Activated T-cell treated with anti-CD3 and anti-CD28 coated beads, Interleukin-2, amount 50 U/mL, for 24 hours (primary cell): ENCODE measurements around the gene SYCE3.
A peak's percentile ranks its signal among the peaks of the same experiment; 100 is the strongest.
"Not testable (repeated sequence)": the region's sequence is repeated elsewhere in the genome, so short reads cannot be mapped to it uniquely, and the experiment has no call there.

ENCODE experiments used
- DNase-seq: peaks from one replicate; pipeline ENCODE4 v3.0.0-alpha.2; 2020
- H3K27ac Mint-ChIP-seq: 2 replicates; pipeline ENCODE4 v1.8.0; 2020; ENCODE audit warnings: mild to moderate bottlenecking, mixed read lengths
- H3K27me3 Mint-ChIP-seq: 2 replicates; pipeline ENCODE4 v1.8.0; 2020; ENCODE audit warnings: mixed read lengths
- H3K36me3 Mint-ChIP-seq: 2 replicates; pipeline ENCODE4 v1.8.0; 2020; ENCODE audit warnings: low read depth, mixed read lengths
- H3K4me1 Mint-ChIP-seq: 2 replicates; pipeline ENCODE4 v1.8.0; 2020; ENCODE audit warnings: low read depth, mixed read lengths
- H3K4me3 Mint-ChIP-seq: 2 replicates; pipeline ENCODE4 v1.8.0; 2020; ENCODE audit warnings: mild to moderate bottlenecking, moderate library complexity, mixed read lengths
- H3K9me3 Mint-ChIP-seq: 2 replicates; pipeline ENCODE4 v1.8.0; 2020; ENCODE audit warnings: mixed read lengths

The SYCE3 gene

GRCh38 chr22:50541667-50542026, 21.1 kb downstream of the SYCE3 start:
- H3K9me3 Mint-ChIP-seq, H3K27me3 Mint-ChIP-seq, H3K36me3 Mint-ChIP-seq, DNase-seq: not testable (repeated sequence)
- Mint-ChIP-seq H3K4me3 (peak overlapping the region; percentile 1), H3K27ac (peak overlapping the region; percentile 91), H3K4me1 (peaks cover 78% of the 10 kb centered on the region)

GRCh38 chr22:50540381-50540780, 22.3 kb downstream of the SYCE3 start:
- no peaks in the 10 kb centered on the region for H3K27me3 Mint-ChIP-seq

GRCh38 chr22:50537765-50538164, 25.0 kb downstream of the SYCE3 start:
- Mint-ChIP-seq H3K4me3 (peak overlapping the region; percentile 59), H3K36me3 (no peaks in the 10 kb centered on the region), H3K9me3 (no peaks in the 10 kb centered on the region), H3K4me1 (peaks cover 78% of the 10 kb centered on the region), H3K27ac (peak overlapping the region; percentile 99), H3K27me3 (no peaks in the 10 kb centered on the region)
- peak; percentile 9 for DNase-seq

More at GRCh38 chr22:50540381-50540780, 22.3 kb downstream of the SYCE3 start:
- peak overlapping the region; percentile 91 for H3K27ac Mint-ChIP-seq
- no peaks in the 10 kb centered on the region for H3K9me3 Mint-ChIP-seq
- peaks cover 74% of the 10 kb centered on the region for H3K4me1 Mint-ChIP-seq
- no peaks in the 10 kb centered on the region for H3K36me3 Mint-ChIP-seq
- DNase-seq, result no peak
- no peak overlapping the region for H3K4me3 Mint-ChIP-seq

- Mint-ChIP-seq H3K9me3 (no peaks in the 10 kb centered on the region), H3K4me3 (no peak overlapping the region), H3K27me3 (no peaks in the 10 kb centered on the region), H3K4me1 (peaks cover 67% of the 10 kb centered on the region), H3K36me3 (peaks cover under 1% of the 10 kb centered on the region), H3K27ac (no peak overlapping the region)
- DNase-seq, result no peak
These were observed 26.5 kb downstream of the SYCE3 start for GRCh38 chr22:50536226-50536625.

GRCh38 chr22:50535113-50535512, 27.6 kb downstream of the SYCE3 start:
- DNase-seq, result no peak
- H3K27me3 Mint-ChIP-seq, result no peaks in the 10 kb centered on the region
- peaks cover 2% of the 10 kb centered on the region for H3K36me3 Mint-ChIP-seq
- H3K9me3 Mint-ChIP-seq, result no peaks in the 10 kb centered on the region
- H3K4me3 Mint-ChIP-seq, result no peak overlapping the region
- peaks cover 59% of the 10 kb centered on the region for H3K4me1 Mint-ChIP-seq
- H3K27ac Mint-ChIP-seq, result peak overlapping the region; percentile 33

- H3K27ac Mint-ChIP-seq, result peak overlapping the region; percentile 66
- H3K4me1 Mint-ChIP-seq, result peaks cover 50% of the 10 kb centered on the region
- not testable (repeated sequence) for DNase-seq, H3K9me3 Mint-ChIP-seq, H3K27me3 Mint-ChIP-seq, H3K36me3 Mint-ChIP-seq
- H3K4me3 Mint-ChIP-seq, result peak overlapping the region; percentile 15
These were observed 28.6 kb downstream of the SYCE3 start for GRCh38 chr22:50533856-50534711.

GRCh38 chr22:50532824-50533796, 29.6 kb downstream of the SYCE3 start:
- DNase-seq, result no peak
- H3K36me3 Mint-ChIP-seq, result peaks cover 12% of the 10 kb centered on the region
- H3K4me1 Mint-ChIP-seq, result peaks cover 52% of the 10 kb centered on the region
- no peaks in the 10 kb centered on the region for H3K9me3 Mint-ChIP-seq
- peak overlapping the region; percentile 90 for H3K4me3 Mint-ChIP-seq
- H3K27me3 Mint-ChIP-seq, result no peaks in the 10 kb centered on the region
- peak overlapping the region; percentile 87 for H3K27ac Mint-ChIP-seq

- peak overlapping the region; percentile 90 for H3K4me3 Mint-ChIP-seq
- peaks cover 53% of the 10 kb centered on the region for H3K4me1 Mint-ChIP-seq
- DNase-seq, result peak; percentile 37
- no peaks in the 10 kb centered on the region for H3K27me3 Mint-ChIP-seq
- H3K36me3 Mint-ChIP-seq, result peaks cover 22% of the 10 kb centered on the region
- peak overlapping the region; percentile 97 for H3K27ac Mint-ChIP-seq
- H3K9me3 Mint-ChIP-seq, result no peaks in the 10 kb centered on the region
These were observed 30.6 kb downstream of the SYCE3 start for GRCh38 chr22:50531962-50532674.

GRCh38 chr22:50531546-50531961, 31.2 kb downstream of the SYCE3 start:
- no peaks in the 10 kb centered on the region for H3K27me3 Mint-ChIP-seq
- H3K4me1 Mint-ChIP-seq, result peaks cover 54% of the 10 kb centered on the region
- no peaks in the 10 kb centered on the region for H3K9me3 Mint-ChIP-seq
- peak overlapping the region; percentile 97 for H3K27ac Mint-ChIP-seq
- DNase-seq, result peak; percentile 84
- H3K4me3 Mint-ChIP-seq, result peak overlapping the region; percentile 90
- peaks cover 24% of the 10 kb centered on the region for H3K36me3 Mint-ChIP-seq

- Mint-ChIP-seq H3K36me3 (peaks cover 24% of the 10 kb centered on the region), H3K4me1 (peaks cover 49% of the 10 kb centered on the region), H3K9me3 (no peaks in the 10 kb centered on the region), H3K27ac (peak overlapping the region; percentile 97), H3K27me3 (no peaks in the 10 kb centered on the region), H3K4me3 (peak overlapping the region; percentile 90)
- peak; percentile 89 for DNase-seq
These were observed 31.7 kb downstream of the SYCE3 start for GRCh38 chr22:50530877-50531545.

- Mint-ChIP-seq H3K4me1 (peaks cover 49% of the 10 kb centered on the region), H3K36me3 (peaks cover 24% of the 10 kb centered on the region), H3K27ac (peak overlapping the region; percentile 97), H3K9me3 (no peaks in the 10 kb centered on the region), H3K27me3 (no peaks in the 10 kb centered on the region), H3K4me3 (peak overlapping the region; percentile 90)
- DNase-seq, result no peak
These were observed 32.2 kb downstream of the SYCE3 start for GRCh38 chr22:50530580-50530876.

- DNase-seq, result peak; percentile 86
- peaks cover 24% of the 10 kb centered on the region for H3K36me3 Mint-ChIP-seq
- peak within 1 kb of the TSS; percentile 97 for H3K27ac Mint-ChIP-seq
- peak within 1 kb of the TSS; percentile 90 for H3K4me3 Mint-ChIP-seq
- H3K4me1 Mint-ChIP-seq, result peaks cover 49% of the 10 kb centered on the region
- H3K9me3 Mint-ChIP-seq, result no peaks in the 10 kb centered on the region
- H3K27me3 Mint-ChIP-seq, result no peaks in the 10 kb centered on the region
These were observed 32.7 kb downstream of the SYCE3 start, which contains the start of gene TYMP for GRCh38 chr22:50529897-50530579. TYMP (minus strand) TSS chr22:50530012; CDS start chr22:50529709, 303 bp downstream.

GRCh38 chr22:50529416-50529896, 33.3 kb downstream of the SYCE3 start:
- no peak for DNase-seq
- Mint-ChIP-seq H3K27me3 (no peaks in the 10 kb centered on the region), H3K27ac (peak overlapping the region; percentile 71), H3K4me1 (peaks cover 51% of the 10 kb centered on the region), H3K36me3 (peaks cover 30% of the 10 kb centered on the region), H3K9me3 (no peaks in the 10 kb centered on the region), H3K4me3 (peak overlapping the region; percentile 83)
